GM23248 (cell line): ENCODE measurements around the gene ZNHIT3.

ENCODE experiments used
- EZH2 ChIP-seq: fragments of 200-600 bp; sonication (generic); IDR thresholded peaks from 2 replicates; pipeline ENCODE4 v1.6.1; 2018; ENCODE audit warnings: antibody characterized with exemption, mild to moderate bottlenecking; ENCODE audit not compliant: insufficient read depth, poor library complexity, severe bottlenecking
- EZH2phosphoT487 ChIP-seq: fragments of 200-600 bp; sonication (generic); IDR thresholded peaks from 2 replicates; pipeline ENCODE4 v1.6.1; 2018; ENCODE audit warnings: antibody characterized with exemption, moderate library complexity, mild to moderate bottlenecking, low read depth; ENCODE audit not compliant: insufficient read depth

- TF ChIP-seq EZH2 (no peak), EZH2phosphoT487 (no peak)
These were observed 11.7 kb downstream of the ZNHIT3 start for GRCh38 chr17:36498155-36498554.
